A549 (cell line): ENCODE data around the gene LHB.
"Not testable (repeated sequence)": the region's sequence is repeated elsewhere in the genome, so short reads cannot be mapped to it uniquely, and the experiment has no call there.

Source experiments
- SREBF2 ChIP-seq: fragments of 450-650 bp; IDR thresholded peaks from 2 replicates; pipeline ENCODE4 v1.6.1; 2014; ENCODE audit warnings: mild to moderate bottlenecking, moderate library complexity
- TF ChIP-seq, protein P1 (sequence below): fragments of 200-600 bp; sonication (generic); IDR thresholded peaks from 2 replicates; pipeline ENCODE4 v1.6.1; 2016; ENCODE audit warnings: antibody characterized with exemption, mild to moderate bottlenecking, moderate library complexity
- TF ChIP-seq, protein P2 (sequence below): fragments of >200 bp; sonication (Bioruptor Twin); formaldehyde crosslinking; IDR thresholded peaks from 3 replicates; pipeline ENCODE4 v1.5.1; 2016
- TF ChIP-seq, protein P3 (sequence below): fragments of 150-350 bp; IDR thresholded peaks from 2 replicates; pipeline ENCODE4 v1.6.1; 2014; ENCODE audit warnings: low read depth, mild to moderate bottlenecking, low read length

DNA sequence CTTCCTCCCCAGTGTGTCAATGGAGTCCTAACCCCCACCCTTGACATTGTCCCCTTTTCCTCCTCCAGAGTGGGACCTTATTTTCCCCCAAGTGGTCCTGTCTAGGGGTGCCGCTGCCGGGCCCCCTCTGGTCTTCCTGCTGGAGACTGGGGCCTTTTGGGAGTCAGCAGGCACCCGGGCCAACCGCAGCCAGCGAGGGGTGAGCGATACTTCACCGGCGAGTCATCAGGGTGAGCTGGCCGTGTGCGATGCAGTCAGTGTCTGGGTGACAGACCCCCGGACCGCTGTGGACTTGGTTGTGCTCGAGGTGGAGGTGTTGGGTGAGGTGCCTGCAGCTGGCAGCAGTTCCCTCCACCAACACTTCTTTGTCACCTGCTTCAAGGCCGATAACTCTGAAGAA lies 12.9 kb upstream of the LHB start:
- TF ChIP-seq, protein P1, sequence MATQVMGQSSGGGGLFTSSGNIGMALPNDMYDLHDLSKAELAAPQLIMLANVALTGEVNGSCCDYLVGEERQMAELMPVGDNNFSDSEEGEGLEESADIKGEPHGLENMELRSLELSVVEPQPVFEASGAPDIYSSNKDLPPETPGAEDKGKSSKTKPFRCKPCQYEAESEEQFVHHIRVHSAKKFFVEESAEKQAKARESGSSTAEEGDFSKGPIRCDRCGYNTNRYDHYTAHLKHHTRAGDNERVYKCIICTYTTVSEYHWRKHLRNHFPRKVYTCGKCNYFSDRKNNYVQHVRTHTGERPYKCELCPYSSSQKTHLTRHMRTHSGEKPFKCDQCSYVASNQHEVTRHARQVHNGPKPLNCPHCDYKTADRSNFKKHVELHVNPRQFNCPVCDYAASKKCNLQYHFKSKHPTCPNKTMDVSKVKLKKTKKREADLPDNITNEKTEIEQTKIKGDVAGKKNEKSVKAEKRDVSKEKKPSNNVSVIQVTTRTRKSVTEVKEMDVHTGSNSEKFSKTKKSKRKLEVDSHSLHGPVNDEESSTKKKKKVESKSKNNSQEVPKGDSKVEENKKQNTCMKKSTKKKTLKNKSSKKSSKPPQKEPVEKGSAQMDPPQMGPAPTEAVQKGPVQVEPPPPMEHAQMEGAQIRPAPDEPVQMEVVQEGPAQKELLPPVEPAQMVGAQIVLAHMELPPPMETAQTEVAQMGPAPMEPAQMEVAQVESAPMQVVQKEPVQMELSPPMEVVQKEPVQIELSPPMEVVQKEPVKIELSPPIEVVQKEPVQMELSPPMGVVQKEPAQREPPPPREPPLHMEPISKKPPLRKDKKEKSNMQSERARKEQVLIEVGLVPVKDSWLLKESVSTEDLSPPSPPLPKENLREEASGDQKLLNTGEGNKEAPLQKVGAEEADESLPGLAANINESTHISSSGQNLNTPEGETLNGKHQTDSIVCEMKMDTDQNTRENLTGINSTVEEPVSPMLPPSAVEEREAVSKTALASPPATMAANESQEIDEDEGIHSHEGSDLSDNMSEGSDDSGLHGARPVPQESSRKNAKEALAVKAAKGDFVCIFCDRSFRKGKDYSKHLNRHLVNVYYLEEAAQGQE: not testable (repeated sequence)
- TF ChIP-seq SREBF2: not testable (repeated sequence)
- TF ChIP-seq, protein P2, sequence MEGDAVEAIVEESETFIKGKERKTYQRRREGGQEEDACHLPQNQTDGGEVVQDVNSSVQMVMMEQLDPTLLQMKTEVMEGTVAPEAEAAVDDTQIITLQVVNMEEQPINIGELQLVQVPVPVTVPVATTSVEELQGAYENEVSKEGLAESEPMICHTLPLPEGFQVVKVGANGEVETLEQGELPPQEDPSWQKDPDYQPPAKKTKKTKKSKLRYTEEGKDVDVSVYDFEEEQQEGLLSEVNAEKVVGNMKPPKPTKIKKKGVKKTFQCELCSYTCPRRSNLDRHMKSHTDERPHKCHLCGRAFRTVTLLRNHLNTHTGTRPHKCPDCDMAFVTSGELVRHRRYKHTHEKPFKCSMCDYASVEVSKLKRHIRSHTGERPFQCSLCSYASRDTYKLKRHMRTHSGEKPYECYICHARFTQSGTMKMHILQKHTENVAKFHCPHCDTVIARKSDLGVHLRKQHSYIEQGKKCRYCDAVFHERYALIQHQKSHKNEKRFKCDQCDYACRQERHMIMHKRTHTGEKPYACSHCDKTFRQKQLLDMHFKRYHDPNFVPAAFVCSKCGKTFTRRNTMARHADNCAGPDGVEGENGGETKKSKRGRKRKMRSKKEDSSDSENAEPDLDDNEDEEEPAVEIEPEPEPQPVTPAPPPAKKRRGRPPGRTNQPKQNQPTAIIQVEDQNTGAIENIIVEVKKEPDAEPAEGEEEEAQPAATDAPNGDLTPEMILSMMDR: not testable (repeated sequence)
- TF ChIP-seq, protein P3, sequence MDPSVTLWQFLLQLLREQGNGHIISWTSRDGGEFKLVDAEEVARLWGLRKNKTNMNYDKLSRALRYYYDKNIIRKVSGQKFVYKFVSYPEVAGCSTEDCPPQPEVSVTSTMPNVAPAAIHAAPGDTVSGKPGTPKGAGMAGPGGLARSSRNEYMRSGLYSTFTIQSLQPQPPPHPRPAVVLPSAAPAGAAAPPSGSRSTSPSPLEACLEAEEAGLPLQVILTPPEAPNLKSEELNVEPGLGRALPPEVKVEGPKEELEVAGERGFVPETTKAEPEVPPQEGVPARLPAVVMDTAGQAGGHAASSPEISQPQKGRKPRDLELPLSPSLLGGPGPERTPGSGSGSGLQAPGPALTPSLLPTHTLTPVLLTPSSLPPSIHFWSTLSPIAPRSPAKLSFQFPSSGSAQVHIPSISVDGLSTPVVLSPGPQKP: not testable (repeated sequence)
